ENCODE results near the gene SERINC3. TPM values are rescaled to one million over a fixed set of nuclear protein-coding genes. Genes with fewer than 3 reads are reported as not detected.

The SERINC3 gene
- total RNA-seq, 2 experiments from 2014 or later = 43.1 to 44.6 TPM

- Mint-ChIP-seq H3K9me3 (no peaks in the 10 kb centered on the region), H3K4me1 (ENCODE audit: low read depth) (peaks cover 54% of the 10 kb centered on the region), H3K27ac (peak overlapping the region; percentile 85), H3K4me3 (no peak overlapping the region), H3K36me3 (ENCODE audit: low read depth) (peaks cover 58% of the 10 kb centered on the region), H3K27me3 (no peaks in the 10 kb centered on the region)
- ATAC-seq = no peak
- intact Hi-C loops (cut with micrococcal nuclease) = no loop called here
- no peak for TF ChIP-seq CTCF (IDR thresholded peaks at IDR 0.05)
- POLR2A ChIA-PET = interaction anchor here (1.5 to 1.9 kb wide), 2 partner anchors 10 to 19 kb away, joined by 4 to 7 read pairs; partner anchors contain the start of gene TTPAL
- DNase-seq = no peak
- CTCF ChIA-PET = interaction anchor here (1.8 kb wide), 1 partner anchor 115 kb away, joined by 4 read pairs; no protein-coding TSS in a partner anchor
Observed at GRCh38 chr20:44494681-44495080, 27.2 kb downstream of the SERINC3 start.

GRCh38 chr20:44494266-44494665, 27.6 kb downstream of the SERINC3 start:
- intact Hi-C loops (cut with micrococcal nuclease) = no loop called here
- ChIA-PET CTCF (interaction anchor here (1.8 kb wide), 1 partner anchor 116 kb away, joined by 4 read pairs; no protein-coding TSS in a partner anchor), POLR2A (interaction anchor here (1.9 kb wide), 1 partner anchor 18 kb away, joined by 7 read pairs; the partner anchor contains the start of gene TTPAL)
- H3K36me3 Mint-ChIP-seq (ENCODE audit: low read depth) = peaks cover 62% of the 10 kb centered on the region
- no peak for DNase-seq
- H3K27me3 Mint-ChIP-seq = no peaks in the 10 kb centered on the region
- no peak for ATAC-seq
- H3K4me1 Mint-ChIP-seq (ENCODE audit: low read depth) = peaks cover 55% of the 10 kb centered on the region
- H3K9me3 Mint-ChIP-seq = no peaks in the 10 kb centered on the region
- no peak overlapping the region for H3K4me3 Mint-ChIP-seq
- H3K27ac Mint-ChIP-seq = peak overlapping the region; percentile 85
- TF ChIP-seq CTCF (IDR thresholded peaks at IDR 0.05) = no peak

GRCh38 chr20:44491635-44492395, 30.1 kb downstream of the SERINC3 start:
- Mint-ChIP-seq H3K27ac (peak overlapping the region; percentile 69), H3K36me3 (ENCODE audit: low read depth) (peaks cover 58% of the 10 kb centered on the region), H3K9me3 (no peaks in the 10 kb centered on the region), H3K4me1 (ENCODE audit: low read depth) (peaks cover 48% of the 10 kb centered on the region), H3K27me3 (no peaks in the 10 kb centered on the region), H3K4me3 (no peak overlapping the region)
- CTCF ChIA-PET = interaction anchor here (0.9 to 2.2 kb wide), 3 partner anchors 9 to 16 kb away, joined by 3 to 5 read pairs (median 3); partner anchors contain the start of gene TTPAL
- no peak for ATAC-seq
- POLR2A ChIA-PET = interaction anchor here (0.9 to 1.8 kb wide), 2 partner anchors 17 to 41 kb away, joined by 3 to 4 read pairs; no protein-coding TSS in a partner anchor
- DNase-seq = no peak
- TF ChIP-seq CTCF (IDR thresholded peaks at IDR 0.05) = no peak
- intact Hi-C loops (cut with micrococcal nuclease) = no loop called here

- peak; percentile 23 for DNase-seq
- CTCF ChIA-PET = no interaction called here
- Mint-ChIP-seq H3K4me3 (no peak overlapping the region), H3K27me3 (no peaks in the 10 kb centered on the region), H3K27ac (peak overlapping the region; percentile 65), H3K4me1 (ENCODE audit: low read depth) (peaks cover 34% of the 10 kb centered on the region), H3K36me3 (ENCODE audit: low read depth) (peaks cover 51% of the 10 kb centered on the region), H3K9me3 (no peaks in the 10 kb centered on the region)
- intact Hi-C loops (cut with micrococcal nuclease) = no loop called here
- ATAC-seq = no peak
- no peak for TF ChIP-seq CTCF (IDR thresholded peaks at IDR 0.05)
- POLR2A ChIA-PET = interaction anchor here (1.7 kb wide), 1 partner anchor 11 kb away, joined by 6 read pairs; no protein-coding TSS in a partner anchor
Observed at GRCh38 chr20:44489931-44490330, 31.9 kb downstream of the SERINC3 start.

GRCh38 chr20:44489223-44489622, 32.6 kb downstream of the SERINC3 start:
- H3K4me1 Mint-ChIP-seq (ENCODE audit: low read depth) = peaks cover 29% of the 10 kb centered on the region

More at GRCh38 chr20:44489223-44489622, 32.6 kb downstream of the SERINC3 start:
- Mint-ChIP-seq H3K36me3 (ENCODE audit: low read depth) (peaks cover 50% of the 10 kb centered on the region), H3K27ac (no peak overlapping the region), H3K27me3 (no peaks in the 10 kb centered on the region), H3K9me3 (no peaks in the 10 kb centered on the region), H3K4me3 (no peak overlapping the region)
- ATAC-seq (no peak), DNase-seq (no peak)
- no peak for TF ChIP-seq CTCF (IDR thresholded peaks at IDR 0.05)
- intact Hi-C loops (cut with micrococcal nuclease) = no loop called here
- CTCF ChIA-PET = no interaction called here
- POLR2A ChIA-PET = interaction anchor here (0.7 kb wide), 1 partner anchor 14 kb away, joined by 3 read pairs; no protein-coding TSS in a partner anchor

All from activated CD8-positive, alpha-beta T cell treated with anti-CD3 and anti-CD28 coated beads for 36 hours (primary cell).